ENCODE measurements around the gene CAPN1.

DNA sequence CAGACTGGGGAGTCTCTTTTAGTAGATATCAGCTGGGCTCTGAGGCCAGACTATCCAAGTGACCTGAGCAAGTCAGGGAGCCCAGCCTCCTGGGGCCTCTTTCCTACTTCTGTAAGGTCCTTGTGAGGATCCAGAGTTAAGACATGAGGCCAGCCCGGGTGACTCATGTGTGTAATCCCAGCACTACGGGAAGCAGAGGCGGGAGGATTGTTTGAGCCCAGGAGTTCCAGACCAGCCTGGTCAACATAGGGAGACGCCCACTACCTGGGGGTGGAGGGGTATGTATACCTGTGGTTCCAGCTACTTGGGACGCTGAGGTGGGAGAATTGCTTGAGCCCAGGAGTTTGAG is 43.2 kb downstream of the CAPN1 start:
- TF ChIP-seq, protein P1, sequence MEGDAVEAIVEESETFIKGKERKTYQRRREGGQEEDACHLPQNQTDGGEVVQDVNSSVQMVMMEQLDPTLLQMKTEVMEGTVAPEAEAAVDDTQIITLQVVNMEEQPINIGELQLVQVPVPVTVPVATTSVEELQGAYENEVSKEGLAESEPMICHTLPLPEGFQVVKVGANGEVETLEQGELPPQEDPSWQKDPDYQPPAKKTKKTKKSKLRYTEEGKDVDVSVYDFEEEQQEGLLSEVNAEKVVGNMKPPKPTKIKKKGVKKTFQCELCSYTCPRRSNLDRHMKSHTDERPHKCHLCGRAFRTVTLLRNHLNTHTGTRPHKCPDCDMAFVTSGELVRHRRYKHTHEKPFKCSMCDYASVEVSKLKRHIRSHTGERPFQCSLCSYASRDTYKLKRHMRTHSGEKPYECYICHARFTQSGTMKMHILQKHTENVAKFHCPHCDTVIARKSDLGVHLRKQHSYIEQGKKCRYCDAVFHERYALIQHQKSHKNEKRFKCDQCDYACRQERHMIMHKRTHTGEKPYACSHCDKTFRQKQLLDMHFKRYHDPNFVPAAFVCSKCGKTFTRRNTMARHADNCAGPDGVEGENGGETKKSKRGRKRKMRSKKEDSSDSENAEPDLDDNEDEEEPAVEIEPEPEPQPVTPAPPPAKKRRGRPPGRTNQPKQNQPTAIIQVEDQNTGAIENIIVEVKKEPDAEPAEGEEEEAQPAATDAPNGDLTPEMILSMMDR (IDR thresholded peaks at IDR 0.05; ENCODE audit: low read length): no peak
- TF ChIP-seq EZH2 (optimal IDR thresholded peaks at IDR 0.05; ENCODE audit: low read depth, low read length) (no peak), EZH2phosphoT487 (IDR thresholded peaks at IDR 0.05; ENCODE audit: low read length) (no peak)

Measured in MM.1S (cell line).